ENCODE data around the gene ARHGEF4. TPM values are rescaled to one million over a fixed set of nuclear protein-coding genes. Genes with fewer than 3 reads are reported as not detected.

ARHGEF4 gene
- total RNA-seq, 1 experiment from 2014 or later = 12.6 TPM

DNA sequence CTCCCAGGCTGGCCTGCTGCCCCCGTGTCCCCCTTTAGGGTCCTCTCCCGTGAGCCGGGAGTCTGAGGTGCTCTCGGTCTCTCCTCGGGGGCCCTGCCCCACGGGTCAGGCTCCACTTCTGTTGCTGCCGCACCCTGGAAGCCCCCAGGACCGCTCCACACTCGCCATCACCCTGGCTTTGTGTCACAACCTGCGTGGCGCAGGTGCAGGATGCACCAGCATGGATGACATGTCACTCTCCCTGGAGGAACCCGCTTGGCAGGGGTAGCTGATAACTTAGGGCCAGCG, 10.8 kb upstream of the ARHGEF4 start:
- no peak overlapping the region for H3K14ac ChIP-seq (ENCODE audit: insufficient read depth, low read length)

More for the DNA sequence above, 10.8 kb upstream of the ARHGEF4 start:
- no peaks in the 10 kb centered on the region for H3K9me3 ChIP-seq (ENCODE audit: control insufficient read depth, low read depth, low read length)
- TF ChIP-seq, protein P1, sequence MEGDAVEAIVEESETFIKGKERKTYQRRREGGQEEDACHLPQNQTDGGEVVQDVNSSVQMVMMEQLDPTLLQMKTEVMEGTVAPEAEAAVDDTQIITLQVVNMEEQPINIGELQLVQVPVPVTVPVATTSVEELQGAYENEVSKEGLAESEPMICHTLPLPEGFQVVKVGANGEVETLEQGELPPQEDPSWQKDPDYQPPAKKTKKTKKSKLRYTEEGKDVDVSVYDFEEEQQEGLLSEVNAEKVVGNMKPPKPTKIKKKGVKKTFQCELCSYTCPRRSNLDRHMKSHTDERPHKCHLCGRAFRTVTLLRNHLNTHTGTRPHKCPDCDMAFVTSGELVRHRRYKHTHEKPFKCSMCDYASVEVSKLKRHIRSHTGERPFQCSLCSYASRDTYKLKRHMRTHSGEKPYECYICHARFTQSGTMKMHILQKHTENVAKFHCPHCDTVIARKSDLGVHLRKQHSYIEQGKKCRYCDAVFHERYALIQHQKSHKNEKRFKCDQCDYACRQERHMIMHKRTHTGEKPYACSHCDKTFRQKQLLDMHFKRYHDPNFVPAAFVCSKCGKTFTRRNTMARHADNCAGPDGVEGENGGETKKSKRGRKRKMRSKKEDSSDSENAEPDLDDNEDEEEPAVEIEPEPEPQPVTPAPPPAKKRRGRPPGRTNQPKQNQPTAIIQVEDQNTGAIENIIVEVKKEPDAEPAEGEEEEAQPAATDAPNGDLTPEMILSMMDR (conservative IDR thresholded peaks at IDR 0.05) = no peak
- H3K4me1 ChIP-seq (ENCODE audit: insufficient read depth, low read length) = no peaks in the 10 kb centered on the region; the same call in 1 of the 2 replicates
- H2BK20ac ChIP-seq (ENCODE audit: low read depth, low read length, poor library complexity, severe bottlenecking) = no peak overlapping the region
- H2BK5ac ChIP-seq (ENCODE audit: insufficient read length, low read length) = no peak overlapping the region
- peaks cover 3% of the 10 kb centered on the region for H3K27me3 Mint-ChIP-seq (ENCODE audit: low read depth)
- no peak overlapping the region for H4K91ac ChIP-seq (ENCODE audit: insufficient read length, low read depth, low read length)
- H4K8ac ChIP-seq (replicated peaks; ENCODE audit: insufficient read length, low read depth, low read length) = no peak overlapping the region
- no peak overlapping the region for H2AFZ ChIP-seq (ENCODE audit: low read length)
- H3K4me1 Mint-ChIP-seq = peaks cover 38 to 57% of the 10 kb centered on the region in 2 experiments
- H2AK5ac ChIP-seq (ENCODE audit: insufficient read length, low read length) = no peak overlapping the region
- H3K79me1 ChIP-seq (ENCODE audit: insufficient read depth, low read depth, low read length, poor library complexity, severe bottlenecking) = no peaks in the 10 kb centered on the region
- WGBS (ENCODE audit: extremely low coverage, insufficient read length, low lambda C conversion rate) = no CpG with 5 or more reads among the region's 13 CpGs
- H2BK12ac ChIP-seq (ENCODE audit: insufficient read length, low read depth, low read length) = no peak overlapping the region
- H3T11ph ChIP-seq (ENCODE audit: low read length) = no peak overlapping the region
- H3K4me2 ChIP-seq (ENCODE audit: insufficient read depth, insufficient read length, low read length) = no peak overlapping the region
- no peaks in the 10 kb centered on the region for H3K9me3 Mint-ChIP-seq
- H3K27me3 ChIP-seq (ENCODE audit: insufficient read depth, low read length) = no peaks in the 10 kb centered on the region
- no peaks in the 10 kb centered on the region for H4K20me1 ChIP-seq (ENCODE audit: control insufficient read depth, insufficient read depth, insufficient read length)
- no peaks in the 10 kb centered on the region for H3K23me2 ChIP-seq (ENCODE audit: insufficient read length, low read depth, low read length, poor library complexity, severe bottlenecking)
- no peak overlapping the region for H3K27ac ChIP-seq (ENCODE audit: insufficient read length, low read depth, low read length)
- no peak overlapping the region for H2BK120ac ChIP-seq (ENCODE audit: low read depth, low read length, poor library complexity, severe bottlenecking)
- no peak overlapping the region for H3K4ac ChIP-seq (ENCODE audit: low read depth, low read length)
- H2BK15ac ChIP-seq (ENCODE audit: low read depth, low read length) = no peak overlapping the region
- H4K5ac ChIP-seq (ENCODE audit: insufficient read length, low read depth, low read length) = no peak overlapping the region
- H3K27ac Mint-ChIP-seq = no peak overlapping the region
- no peaks in the 10 kb centered on the region for H3K79me2 ChIP-seq (ENCODE audit: insufficient read depth, low read length)
- no peak overlapping the region for H3K18ac ChIP-seq (ENCODE audit: insufficient read length, low read depth, low read length)
- H3K56ac ChIP-seq (ENCODE audit: insufficient read length, low read depth, low read length) = no peak overlapping the region
- H3K4me3 Mint-ChIP-seq = no peak overlapping the region
- no peaks in the 10 kb centered on the region for H3K36me3 Mint-ChIP-seq (ENCODE audit: insufficient read depth in 1 of 3, low read depth in 3 of 3)
- no peak overlapping the region for H3K9ac ChIP-seq (ENCODE audit: extremely low read depth, insufficient read length, low read length)
- no peak overlapping the region for H3K23ac ChIP-seq (ENCODE audit: insufficient read length, low read depth, low read length)
- no peak for DNase-seq
